Measurements from ENCODE around the gene EML1.

EML1 gene

GRCh38 chr14:99812096-99812750 lies 19.0 kb downstream of the EML1 start:
- no peak overlapping the region for H3K4me3 ChIP-seq (ENCODE audit: low read depth, low read length)

GRCh38 chr14:99812892-99813291 lies 19.7 kb downstream of the EML1 start:
- no peak overlapping the region for H3K4me3 ChIP-seq (ENCODE audit: low read depth, low read length)
- TF ChIP-seq CTCF (conservative IDR thresholded peaks at IDR 0.05; ENCODE audit: low read depth, low read length): no peak
- no peak for DNase-seq (ENCODE audit: low read depth)

More at GRCh38 chr14:99812096-99812750, 19.0 kb downstream of the EML1 start:
- no peak for TF ChIP-seq CTCF (conservative IDR thresholded peaks at IDR 0.05; ENCODE audit: low read depth, low read length)
- no peak for DNase-seq (ENCODE audit: low read depth)

GRCh38 chr14:99815696-99816095 lies 22.5 kb downstream of the EML1 start:
- DNase-seq (ENCODE audit: low read depth): no peak
- TF ChIP-seq CTCF (conservative IDR thresholded peaks at IDR 0.05; ENCODE audit: low read depth, low read length): no peak
- no peak overlapping the region for H3K4me3 ChIP-seq (ENCODE audit: low read depth, low read length)

GRCh38 chr14:99816217-99816616 lies 23.0 kb downstream of the EML1 start:
- TF ChIP-seq CTCF (conservative IDR thresholded peaks at IDR 0.05; ENCODE audit: low read depth, low read length): no peak
- no peak for DNase-seq (ENCODE audit: low read depth)
- no peak overlapping the region for H3K4me3 ChIP-seq (ENCODE audit: low read depth, low read length)

GRCh38 chr14:99816642-99817041 lies 23.4 kb downstream of the EML1 start:
- no peak for TF ChIP-seq CTCF (conservative IDR thresholded peaks at IDR 0.05; ENCODE audit: low read depth, low read length)
- DNase-seq (ENCODE audit: low read depth): no peak
- no peak overlapping the region for H3K4me3 ChIP-seq (ENCODE audit: low read depth, low read length)

GRCh38 chr14:99817331-99817730 lies 24.1 kb downstream of the EML1 start:
- TF ChIP-seq CTCF (conservative IDR thresholded peaks at IDR 0.05; ENCODE audit: low read depth, low read length): no peak
- DNase-seq (ENCODE audit: low read depth): no peak

GRCh38 chr14:99818503-99819036 lies 25.4 kb downstream of the EML1 start:
- no peak overlapping the region for H3K4me3 ChIP-seq (ENCODE audit: low read depth, low read length)
- no peak for DNase-seq (ENCODE audit: low read depth)
- TF ChIP-seq CTCF (conservative IDR thresholded peaks at IDR 0.05; ENCODE audit: low read depth, low read length): no peak

More at GRCh38 chr14:99817331-99817730, 24.1 kb downstream of the EML1 start:
- H3K4me3 ChIP-seq (ENCODE audit: low read depth, low read length): no peak overlapping the region

Data from choroid plexus epithelial cell (primary cell).